22Rv1 (cell line): Measurements from ENCODE around the gene NEIL1.

Experiments
- H3K27ac ChIP-seq: fragments of 450-650 bp; 2 replicates; pipeline ENCODE4 v1.5.1; 2017
- CTCF ChIP-seq: fragments of 450-650 bp; IDR thresholded peaks from 2 replicates; pipeline ENCODE4 v1.5.1; 2017; ENCODE audit warnings: mild to moderate bottlenecking
- ZFX ChIP-seq: fragments of 450-650 bp; IDR thresholded peaks from 2 replicates; pipeline ENCODE4 v1.6.1; 2017; ENCODE audit warnings: antibody characterized with exemption, borderline replicate concordance

Gene NEIL1

DNA sequence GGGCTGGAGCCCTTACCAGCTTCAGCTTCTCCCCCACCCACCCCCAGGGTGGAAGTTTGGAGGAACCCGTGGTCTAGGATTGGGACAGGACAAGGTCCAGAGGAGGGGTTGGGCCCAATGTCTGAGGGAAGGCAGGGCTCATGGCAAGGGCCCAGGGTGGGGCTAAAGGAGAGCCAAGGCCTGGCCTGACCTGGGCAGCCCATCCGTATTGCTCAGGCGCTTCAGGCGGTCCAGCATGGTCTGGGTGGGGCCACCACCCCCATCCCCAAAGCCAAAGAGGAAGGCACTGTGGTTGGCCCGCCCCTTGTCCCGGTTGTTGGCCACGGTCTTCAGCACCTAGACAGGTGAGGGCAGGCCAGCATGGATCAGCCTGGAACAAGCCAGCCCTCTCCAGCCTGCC lies 14.0 kb downstream of the NEIL1 start:
- TF ChIP-seq CTCF (no peak), ZFX (no peak)
- no peak overlapping the region for H3K27ac ChIP-seq

GRCh38 chr15:75361361-75361988 lies 14.6 kb downstream of the NEIL1 start:
- TF ChIP-seq ZFX (no peak), CTCF (no peak)
- H3K27ac ChIP-seq = no peak overlapping the region

DNA sequence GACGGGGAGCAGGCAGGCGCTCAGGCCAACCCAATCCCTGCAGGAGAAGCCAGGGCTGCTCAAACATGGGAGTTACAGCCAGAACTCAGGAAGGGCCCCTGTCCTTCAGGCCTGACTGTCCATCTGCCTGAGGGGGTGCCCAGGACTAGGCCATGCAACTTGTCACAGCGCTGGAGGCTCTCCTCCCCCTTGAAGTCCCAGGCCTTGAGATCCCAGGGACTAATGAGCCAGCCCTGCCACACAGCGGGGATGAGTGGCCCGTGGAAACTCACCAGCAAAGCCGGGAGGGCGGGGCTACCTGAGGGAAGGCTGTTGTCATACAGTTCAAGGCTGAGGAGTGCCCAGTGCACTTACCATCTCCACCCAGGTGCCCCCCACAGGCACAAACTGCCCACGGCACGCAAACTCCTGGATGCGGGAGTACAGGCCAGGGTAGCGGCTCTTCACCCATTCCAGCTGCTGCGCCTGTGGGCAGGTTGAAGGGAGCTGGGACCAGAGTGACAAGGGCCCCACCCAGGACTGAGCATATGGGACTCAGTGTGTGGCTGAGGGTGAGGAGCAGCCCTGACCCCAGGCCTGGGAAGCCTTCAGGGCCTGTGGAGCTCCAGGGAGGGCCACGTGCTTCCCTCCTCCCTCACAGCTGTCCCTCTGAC lies 15.3 kb downstream of the NEIL1 start:
- H3K27ac ChIP-seq = no peak overlapping the region
- no peak for TF ChIP-seq CTCF
- no peak for TF ChIP-seq ZFX

DNA sequence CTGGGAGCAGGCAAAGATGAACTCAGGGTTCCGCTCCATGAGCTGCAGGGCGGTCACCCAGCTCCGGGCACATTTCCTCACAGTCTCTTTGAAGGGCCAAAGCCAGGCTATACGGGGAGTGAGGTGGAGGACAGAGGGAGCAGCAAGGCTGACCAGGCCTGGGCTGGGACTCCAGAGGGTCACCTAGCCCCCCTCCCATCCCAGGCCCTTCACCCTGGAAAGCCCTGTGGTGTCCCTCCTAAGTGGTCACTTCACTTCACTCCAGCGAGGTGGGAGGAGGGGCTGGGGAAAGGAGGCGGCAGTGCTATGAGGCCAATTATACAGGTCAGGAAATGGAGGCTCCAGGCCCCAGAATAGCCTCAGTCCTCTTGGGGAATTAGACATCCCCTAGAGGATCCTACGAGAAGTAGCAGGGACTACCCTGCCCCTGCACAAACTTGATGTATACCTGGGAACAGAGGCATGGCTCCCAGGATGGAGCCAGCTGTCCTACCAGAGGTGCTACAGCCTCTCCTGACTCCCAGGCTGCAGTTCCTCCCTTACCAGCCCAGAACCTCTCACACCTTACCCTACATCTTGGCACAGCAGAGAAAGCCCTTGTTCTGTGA lies 15.9 kb downstream of the NEIL1 start:
- no peak for TF ChIP-seq CTCF
- H3K27ac ChIP-seq = no peak overlapping the region

DNA sequence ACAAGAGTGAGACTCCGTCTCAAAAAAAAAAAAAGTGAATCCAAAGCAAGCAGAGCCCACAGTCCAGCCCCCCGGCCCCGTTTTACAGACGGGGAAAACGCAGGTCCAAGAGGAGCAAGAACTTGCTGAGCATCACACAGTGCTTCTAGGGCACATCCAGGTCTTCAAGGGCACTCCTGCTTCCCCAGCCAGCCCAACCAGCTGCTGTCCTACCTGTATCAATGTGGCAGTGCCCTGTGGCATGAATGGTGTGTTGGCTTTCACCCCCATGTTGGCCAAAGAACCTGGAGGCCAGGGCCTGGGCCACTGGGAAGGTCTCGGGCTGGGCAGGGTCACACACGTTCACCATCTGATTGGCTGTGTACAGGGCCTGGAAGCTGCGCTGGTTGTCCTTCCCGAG lies 16.9 kb downstream of the NEIL1 start:
- TF ChIP-seq CTCF (no peak), ZFX (no peak)
- H3K27ac ChIP-seq = no peak overlapping the region

GRCh38 chr15:75364881-75365280 lies 18.0 kb downstream of the NEIL1 start:
- H3K27ac ChIP-seq = no peak overlapping the region
- TF ChIP-seq ZFX (no peak), CTCF (no peak)

GRCh38 chr15:75366163-75366562 lies 19.3 kb downstream of the NEIL1 start:
- H3K27ac ChIP-seq = no peak overlapping the region
- TF ChIP-seq CTCF = no peak
- no peak for TF ChIP-seq ZFX
